Caco-2 (cell line): Measurements from ENCODE around the gene SLC46A1. TPM values are rescaled to one million over a fixed set of nuclear protein-coding genes. Genes with fewer than 3 reads are reported as not detected.

Experiments
- BruUV-seq: library from RNA; stranded (reverse); fragments of 400-500 nt; replicated peaks from 2 replicates; lab custom pipeline; 2021; lab: Mats Ljungman, UMichigan
- CTCF ChIA-PET: fragments of 300-600 bp; sonication (Branson Sonifier 250); formaldehyde crosslinking; loops from one replicate; lab custom pipeline; 2022; ENCODE audit warnings: antibody characterized with exemption; lab: Charles Lee
- POLR2A ChIA-PET: fragments of 300-600 bp; sonication (Branson Sonifier 250); formaldehyde crosslinking; loops from one replicate; lab custom pipeline; 2022; ENCODE audit warnings: antibody characterized with exemption; lab: Charles Lee
- DNase-seq, 2 experiments: peaks; one replicate each; pipeline versions ENCODE4 v3.0.0 to v3.0.0-alpha.2; 2020 to 2022
- H3K27me3 ChIP-seq: replicated peaks from 2 replicates; pipeline ENCODE4 v1.6.0; 2011; ENCODE audit warnings: low read length; ENCODE audit not compliant: control insufficient read depth, insufficient read depth
- H3K36me3 ChIP-seq: 2 replicates; pipeline ENCODE4 v1.5.1; 2011; ENCODE audit warnings: low read length; ENCODE audit not compliant: control insufficient read depth, insufficient read depth
- H3K4me1 ChIP-seq: fragments of 250-450 bp; sonication (Bioruptor Pico); 2 replicates; pipeline ENCODE4 v1.5.1; 2020; ENCODE audit warnings: mild to moderate bottlenecking
- H3K4me3 ChIP-seq: 2 replicates; pipeline ENCODE4 v1.5.1; 2011; ENCODE audit warnings: low read depth, mild to moderate bottlenecking, control low read depth, low read length
- H3K9me3 ChIP-seq: fragments of 250-450 bp; sonication (Bioruptor Pico); 2 replicates; pipeline ENCODE4 v1.5.1; 2020; ENCODE audit warnings: mild to moderate bottlenecking, moderate library complexity
- H3K27ac Mint-ChIP-seq: one replicate; pipeline ENCODE4 v1.8.0; 2022; ENCODE audit warnings: mixed read lengths; ENCODE audit not compliant: unreplicated experiment
- H3K27me3 Mint-ChIP-seq: one replicate; pipeline ENCODE4 v1.8.0; 2022; ENCODE audit warnings: mixed read lengths; ENCODE audit not compliant: insufficient read depth, unreplicated experiment
- H3K36me3 Mint-ChIP-seq: one replicate; pipeline ENCODE4 v1.8.0; 2022; ENCODE audit warnings: mild to moderate bottlenecking, mixed read lengths; ENCODE audit not compliant: insufficient read depth, unreplicated experiment
- H3K4me1 Mint-ChIP-seq: one replicate; pipeline ENCODE4 v1.8.0; 2022; ENCODE audit warnings: low read depth, mixed read lengths; ENCODE audit not compliant: unreplicated experiment
- H3K4me3 Mint-ChIP-seq: one replicate; pipeline ENCODE4 v1.8.0; 2022; ENCODE audit warnings: mild to moderate bottlenecking, moderate library complexity, mixed read lengths; ENCODE audit not compliant: unreplicated experiment
- H3K9me3 Mint-ChIP-seq: one replicate; pipeline ENCODE4 v1.8.0; 2022; ENCODE audit warnings: mixed read lengths; ENCODE audit not compliant: unreplicated experiment
- intact Hi-C: fragments of 100-400 bp; cut with micrococcal nuclease; formaldehyde crosslinking; loops from one replicate; pipeline ENCODE4 v1.10.0; 2022; ENCODE audit not compliant: unreplicated experiment
- total RNA-seq: library from RNA; stranded (reverse); gene quantifications from 2 replicates; pipeline ENCODE4 v1.2.3, GENCODE V29; 2022
- TF ChIP-seq, protein P1 (sequence below), 2 experiments: fragments of 200-600 bp in 1 of 2; IDR thresholded peaks; 1 replicate in 1 of 2; 2 replicates in 1 of 2; pipeline versions ENCODE4 v1.5.1 to v1.8.0; 2011 to 2022; ENCODE audit warnings: antibody characterized with exemption in 1 of 2, control low read depth in 1 of 2, inconsistent platforms in 1 of 2, low read depth in 1 of 2, low read length in 1 of 2, mild to moderate bottlenecking in 1 of 2, moderate library complexity in 1 of 2; ENCODE audit not compliant: insufficient read depth in 1 of 2, severe bottlenecking in 1 of 2, unreplicated experiment in 1 of 2

Gene SLC46A1
- total RNA-seq, 1 experiment from 2014 or later = 114 TPM

DNA sequence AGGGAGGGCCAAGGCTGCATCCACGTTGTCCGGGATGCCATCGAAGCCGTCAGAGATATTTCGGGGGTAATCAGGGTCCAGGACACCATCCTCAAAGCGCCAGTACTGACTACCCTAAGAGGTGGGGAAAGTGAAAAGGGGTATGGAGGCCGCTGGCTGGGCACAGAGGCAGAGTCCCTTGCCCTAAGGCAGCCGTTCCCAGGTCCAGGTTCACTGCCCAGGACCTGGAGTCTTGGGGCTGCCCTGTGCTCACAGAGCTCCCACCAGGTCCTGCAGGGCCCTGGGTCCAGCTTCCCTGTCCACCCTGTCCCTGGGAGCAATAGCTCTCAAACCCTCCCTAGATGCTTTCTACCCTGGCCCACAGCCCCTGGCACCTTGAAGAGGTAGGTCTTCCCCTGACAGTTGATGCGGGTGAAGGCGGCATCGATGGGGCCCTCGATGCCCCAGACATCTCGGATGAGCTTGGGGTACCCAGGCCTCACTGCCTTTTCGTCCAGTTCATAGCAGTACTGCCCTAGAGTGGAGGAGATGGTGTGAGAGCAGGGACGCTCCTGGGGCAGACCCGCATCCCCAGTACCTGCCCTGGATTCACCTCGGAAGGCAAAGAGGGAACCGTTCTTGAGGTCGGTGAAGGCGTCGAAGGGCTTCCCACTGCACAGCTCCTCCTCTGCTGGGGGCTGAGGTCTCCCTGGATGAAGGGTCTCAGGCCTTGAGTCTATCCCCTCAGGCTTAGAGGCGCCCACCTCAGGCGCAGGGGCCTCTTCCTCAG, 36.9 kb downstream of the SLC46A1 start:
- H3K36me3 Mint-ChIP-seq = peaks cover 58% of the 10 kb centered on the region
- POLR2A ChIA-PET = interaction anchor here (0.7 to 4.7 kb wide), 13 partner anchors 11 to 141 kb away, joined by 3 to 87 read pairs (median 7); partner anchors contain the start of genes IFT20, POLDIP2 and TNFAIP1

DNA sequence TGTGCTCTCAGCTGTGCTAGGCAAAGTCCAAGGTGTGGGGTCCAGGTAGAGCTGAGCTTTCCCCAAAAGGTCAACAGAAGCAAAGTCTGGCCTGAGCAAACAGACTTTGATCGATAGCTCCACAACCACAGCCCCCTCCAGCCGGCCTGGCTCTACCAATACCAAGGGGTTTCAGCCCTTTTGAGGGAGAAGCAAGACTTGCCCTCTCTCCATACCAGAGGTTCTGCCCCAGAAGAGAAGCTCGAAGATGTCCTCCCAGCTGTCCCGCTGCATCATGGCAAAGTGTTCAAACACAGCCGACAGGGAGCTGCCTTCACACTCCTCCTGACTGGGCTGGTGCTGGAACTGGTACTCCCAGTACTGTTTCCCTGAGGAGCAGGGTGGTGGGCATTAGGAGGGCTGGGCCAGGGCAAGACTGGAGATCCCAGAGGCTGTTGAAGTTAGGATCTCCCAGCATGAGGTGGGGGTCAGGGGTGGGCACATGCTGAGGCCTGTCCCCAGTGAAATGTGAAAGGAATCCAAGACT, 37.6 kb downstream of the SLC46A1 start:
- peaks cover 17% of the 10 kb centered on the region for H3K36me3 ChIP-seq
- no peaks in the 10 kb centered on the region for H3K9me3 Mint-ChIP-seq
- peak overlapping the region; percentile 88 for H3K27ac Mint-ChIP-seq
- H3K4me3 Mint-ChIP-seq = peak overlapping the region; percentile 75
- H3K9me3 ChIP-seq = no peaks in the 10 kb centered on the region
- no peaks in the 10 kb centered on the region for H3K27me3 ChIP-seq
- peaks cover 50% of the 10 kb centered on the region for H3K4me1 Mint-ChIP-seq
- no peaks in the 10 kb centered on the region for H3K27me3 Mint-ChIP-seq
- H3K4me1 ChIP-seq = peaks cover 46% of the 10 kb centered on the region
- CTCF ChIA-PET = interaction anchor here (0.5 to 6.0 kb wide), 13 partner anchors 11 to 167 kb away, joined by 3 to 45 read pairs (median 4); partner anchors contain the start of genes IFT20, POLDIP2 and TNFAIP1
- TF ChIP-seq, protein P1, sequence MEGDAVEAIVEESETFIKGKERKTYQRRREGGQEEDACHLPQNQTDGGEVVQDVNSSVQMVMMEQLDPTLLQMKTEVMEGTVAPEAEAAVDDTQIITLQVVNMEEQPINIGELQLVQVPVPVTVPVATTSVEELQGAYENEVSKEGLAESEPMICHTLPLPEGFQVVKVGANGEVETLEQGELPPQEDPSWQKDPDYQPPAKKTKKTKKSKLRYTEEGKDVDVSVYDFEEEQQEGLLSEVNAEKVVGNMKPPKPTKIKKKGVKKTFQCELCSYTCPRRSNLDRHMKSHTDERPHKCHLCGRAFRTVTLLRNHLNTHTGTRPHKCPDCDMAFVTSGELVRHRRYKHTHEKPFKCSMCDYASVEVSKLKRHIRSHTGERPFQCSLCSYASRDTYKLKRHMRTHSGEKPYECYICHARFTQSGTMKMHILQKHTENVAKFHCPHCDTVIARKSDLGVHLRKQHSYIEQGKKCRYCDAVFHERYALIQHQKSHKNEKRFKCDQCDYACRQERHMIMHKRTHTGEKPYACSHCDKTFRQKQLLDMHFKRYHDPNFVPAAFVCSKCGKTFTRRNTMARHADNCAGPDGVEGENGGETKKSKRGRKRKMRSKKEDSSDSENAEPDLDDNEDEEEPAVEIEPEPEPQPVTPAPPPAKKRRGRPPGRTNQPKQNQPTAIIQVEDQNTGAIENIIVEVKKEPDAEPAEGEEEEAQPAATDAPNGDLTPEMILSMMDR (IDR thresholded peaks at IDR 0.05; ENCODE audit: insufficient read depth in 1 of 2, low read depth in 1 of 2, low read length in 1 of 2, severe bottlenecking in 1 of 2, unreplicated experiment in 1 of 2) = no peak
- intact Hi-C loops = loop anchor here (1.0 to 10.0 kb wide), 3 partner anchors 10 to 176 kb away; partner anchors contain the start of gene SLC46A1
- peaks cover 59% of the 10 kb centered on the region for H3K36me3 Mint-ChIP-seq
- DNase-seq = peak; percentile 71 to 87
- no TSS peak for BruUV-seq
- H3K4me3 ChIP-seq = peak overlapping the region; percentile 46
- POLR2A ChIA-PET = interaction anchor here (0.7 to 4.7 kb wide), 9 partner anchors 11 to 140 kb away, joined by 3 to 87 read pairs (median 3); partner anchors contain the start of genes IFT20, POLDIP2 and TNFAIP1

More for the DNA sequence above, 36.9 kb downstream of the SLC46A1 start:
- Histone ChIP-seq H3K9me3 (no peaks in the 10 kb centered on the region), H3K36me3 (peaks cover 14% of the 10 kb centered on the region), H3K4me1 (peaks cover 46% of the 10 kb centered on the region), H3K27me3 (no peaks in the 10 kb centered on the region), H3K4me3 (peak overlapping the region; percentile 46)
- BruUV-seq = no TSS peak
- Mint-ChIP-seq H3K27ac (peak overlapping the region; percentile 88), H3K4me3 (peak overlapping the region; percentile 75), H3K4me1 (peaks cover 54% of the 10 kb centered on the region), H3K27me3 (no peaks in the 10 kb centered on the region), H3K9me3 (no peaks in the 10 kb centered on the region)
- CTCF ChIA-PET = interaction anchor here (0.7 to 6.0 kb wide), 18 partner anchors 10 to 124 kb away, joined by 3 to 45 read pairs (median 5); partner anchors contain the start of genes IFT20, POLDIP2 and TNFAIP1
- intact Hi-C loops = loop anchor here (1.0 to 10.0 kb wide), 4 partner anchors 11 to 176 kb away; partner anchors contain the start of gene SLC46A1
- DNase-seq = no peak
- TF ChIP-seq, protein P1 (IDR thresholded peaks at IDR 0.05; ENCODE audit: insufficient read depth in 1 of 2, low read depth in 1 of 2, low read length in 1 of 2, severe bottlenecking in 1 of 2, unreplicated experiment in 1 of 2) = no peak
